Right lobe of liver (tissue), 6 donors: Measurements from ENCODE around the gene IKZF5. TPM values are rescaled to one million over a fixed set of nuclear protein-coding genes. Genes with fewer than 3 reads are reported as not detected.
A peak's percentile ranks its signal among the peaks of the same experiment; 100 is the strongest.

ENCODE experiments used
- ATAC-seq, 4 donors: fragments of 200-7000 bp; cut with Tn5 transposase; one replicate each; pipeline ENCODE4 v1.9.1; 2020; ENCODE audit warnings: mild to moderate bottlenecking in 4 of 4, moderate library complexity in 4 of 4
- DNase-seq, 3 donors: peaks; one replicate each; pipeline ENCODE4 v3.0.0-alpha.2; 2020
- H3K27ac ChIP-seq, 3 donors: fragments of 200-600 bp; one replicate each; pipeline ENCODE4 v1.8.0; 2022
- H3K27me3 ChIP-seq, 2 donors: fragments of 200-600 bp; one replicate each; pipeline ENCODE4 v1.8.0; 2022
- H3K36me3 ChIP-seq, 4 donors: fragments of 200-600 bp; sonication (generic) in 1 of 4; one replicate each; pipeline versions ENCODE4 v1.5.1 to v1.8.0; 2017 to 2022; ENCODE audit warnings: control low read depth in 1 of 4
- H3K4me1 ChIP-seq, 4 donors: fragments of 200-600 bp; sonication (generic) in 1 of 4; one replicate each; pipeline versions ENCODE4 v1.5.1 to v1.8.0; 2017 to 2022; ENCODE audit warnings: control low read depth in 1 of 4
- H3K4me3 ChIP-seq, 3 donors: fragments of 200-600 bp; one replicate each; pipeline ENCODE4 v1.8.0; 2022
- H3K9me3 ChIP-seq, 4 donors: fragments of 200-600 bp; sonication (generic) in 1 of 4; one replicate each; pipeline versions ENCODE4 v1.5.1 to v1.8.0; 2017 to 2022; ENCODE audit warnings: control low read depth in 1 of 4
- CTCF ChIP-seq, 4 donors: fragments of 200-600 bp in 3 of 4; fragments of 450-650 bp in 1 of 4; IDR thresholded peaks; one replicate each; pipeline versions ENCODE4 v1.5.1 to v1.8.0; 2016 to 2022; ENCODE audit warnings: antibody characterized with exemption in 4 of 4, mild to moderate bottlenecking in 2 of 4
- POLR2A ChIP-seq: fragments of 450-650 bp; IDR thresholded peaks from one replicate; pipeline ENCODE4 v1.6.1; 2017; ENCODE audit warnings: antibody characterized with exemption, mild to moderate bottlenecking
- WGBS: methylation state at CpG from one replicate; pipeline ENCODE4 v1.1.6; 2018; ENCODE audit warnings: low coverage, low lambda C conversion rate; ENCODE audit not compliant: insufficient coverage; ENCODE audit errors: missing lambda C conversion rate; 5-methylcytosine and 5-hydroxymethylcytosine counted together
- intact Hi-C, 2 donors: fragments of 100-400 bp; cut with DNase I; formaldehyde crosslinking; loops; one replicate each; pipeline versions ENCODE4 v1.11.2 to v1.14.1; 2022
- total RNA-seq, 6 experiments: library from RNA; depleted of rRNA in 2 of 6; stranded (reverse); fragments of >200 nt in 2 of 6; fragmentation: NEBNext Ultra II Directional in 3 of 6; extraction: Animal tissue kit (Norgen Biotek cat#: 25700) in 3 of 6; gene quantifications; one replicate each; pipeline versions ENCODE4 v1.1.0 to v1.2.4, GENCODE V29; 2016 to 2023
- donor health status: DM: no; HTN: yes; CAD: no.
- donor health status: DM: no; HTN: no; CAD: no.
- donor health status: DM: no; HTN: no; CAD: no.
- donor health status: DM: no; HTN: yes; CAD: no.
- donor health status: DM: no; HTN: yes; CAD: no.

Gene IKZF5
- total RNA-seq, 6 experiments from 2014 or later: 4.1 to 15.8 (median 8.3) TPM

- intact Hi-C loops: no loop called here
- Histone ChIP-seq H3K36me3 (peaks cover 0 to 35% (median 6%) of the 10 kb centered on the region in 4 donors), H3K4me1 (peaks cover 0 to 3% (median 0%) of the 10 kb centered on the region in 4 donors), H3K27me3 (no peaks in the 10 kb centered on the region), H3K27ac (no peak overlapping the region), H3K9me3 (no peaks in the 10 kb centered on the region), H3K4me3 (no peak overlapping the region)
- 40% methylated on average over 1 of the region's 1 CpG for WGBS
- no peak for TF ChIP-seq CTCF (IDR thresholded peaks at IDR 0.05)
- TF ChIP-seq POLR2A: no peak
- no peak for DNase-seq
- ATAC-seq: no peak
Observed at GRCh38 chr10:122992031-122992585, 16.5 kb downstream of the IKZF5 start.

GRCh38 chr10:122990278-122990677 lies 18.3 kb downstream of the IKZF5 start:
- ATAC-seq (no peak), DNase-seq (no peak)
- no peak overlapping the region for H3K27ac ChIP-seq
- peaks cover 0 to 28% (median 6%) of the 10 kb centered on the region in 4 donors for H3K36me3 ChIP-seq
- peaks cover 0 to 14% (median 0%) of the 10 kb centered on the region in 4 donors for H3K4me1 ChIP-seq
- intact Hi-C loops: no loop called here
- TF ChIP-seq CTCF (IDR thresholded peaks at IDR 0.05) (no peak), POLR2A (no peak)
- no peak overlapping the region for H3K4me3 ChIP-seq
- no peaks in the 10 kb centered on the region for H3K9me3 ChIP-seq
- whole genome bisulfite sequencing: 78% methylated on average over 5 of the region's 5 CpGs
- no peaks in the 10 kb centered on the region for H3K27me3 ChIP-seq

- DNase-seq: no peak
- no peak overlapping the region for H3K4me3 ChIP-seq
- no peaks in the 10 kb centered on the region for H3K27me3 ChIP-seq
- WGBS: 84% methylated on average over 2 of the region's 2 CpGs
- H3K9me3 ChIP-seq: no peaks in the 10 kb centered on the region
- TF ChIP-seq CTCF (IDR thresholded peaks at IDR 0.05): no peak
- no peak for TF ChIP-seq POLR2A
- no peak overlapping the region for H3K27ac ChIP-seq
- peaks cover 0 to 10% (median 0%) of the 10 kb centered on the region in 4 donors for H3K36me3 ChIP-seq
- H3K4me1 ChIP-seq: peaks cover 0 to 31% (median 8%) of the 10 kb centered on the region in 4 donors
- ATAC-seq: no peak
- intact Hi-C loops: no loop called here
Observed at GRCh38 chr10:122988501-122988900, 20.1 kb downstream of the IKZF5 start.

GRCh38 chr10:122986335-122986734 lies 22.3 kb downstream of the IKZF5 start:
- DNase-seq (peak; percentile 59 to 68 (median 63)), ATAC-seq (peak; percentile 69 to 82 (median 76))
- 18% methylated on average over 6 of the region's 6 CpGs for WGBS
- Histone ChIP-seq H3K4me1 (peaks cover 0 to 41% (median 12%) of the 10 kb centered on the region in 4 donors), H3K9me3 (no peaks in the 10 kb centered on the region), H3K27ac (peak overlapping the region in 2 of 3 donors; percentile 19 to 64), H3K4me3 (no peak overlapping the region), H3K36me3 (no peaks in the 10 kb centered on the region), H3K27me3 (no peaks in the 10 kb centered on the region)
- intact Hi-C loops: no loop called here
- TF ChIP-seq CTCF (IDR thresholded peaks at IDR 0.05) (no peak), POLR2A (no peak)
